ENCODE measurements around the gene CTNNBL1. TPM values are rescaled to one million over a fixed set of nuclear protein-coding genes. Genes with fewer than 3 reads are reported as not detected.

Gene CTNNBL1
- total RNA-seq, 4 donors from 2014 or later = 24.2 to 34.9 (median 31.6) TPM

- ATAC-seq (ENCODE audit: low FRiP score) (no peak), DNase-seq (ENCODE audit: low spot score) (no peak)
- no peak for TF ChIP-seq CTCF (IDR thresholded peaks at IDR 0.05)
Observed at GRCh38 chr20:37816003-37816402, 122.2 kb downstream of the CTNNBL1 start.

GRCh38 chr20:37816726-37817125 lies 122.9 kb downstream of the CTNNBL1 start:
- no peak for TF ChIP-seq CTCF (IDR thresholded peaks at IDR 0.05)
- ATAC-seq (ENCODE audit: low FRiP score) (no peak), DNase-seq (ENCODE audit: low spot score) (no peak)

GRCh38 chr20:37821696-37822095 lies 127.9 kb downstream of the CTNNBL1 start:
- ATAC-seq (ENCODE audit: low FRiP score) (no peak), DNase-seq (ENCODE audit: low spot score) (no peak)
- no peak for TF ChIP-seq CTCF (IDR thresholded peaks at IDR 0.05)

- TF ChIP-seq CTCF (IDR thresholded peaks at IDR 0.05) = no peak
- ATAC-seq (ENCODE audit: low FRiP score) (no peak), DNase-seq (ENCODE audit: low spot score) (no peak)
Observed at GRCh38 chr20:37822141-37822601, 128.3 kb downstream of the CTNNBL1 start.

GRCh38 chr20:37823296-37823980 lies 129.6 kb downstream of the CTNNBL1 start:
- DNase-seq (ENCODE audit: low spot score) (no peak), ATAC-seq (ENCODE audit: low FRiP score) (no peak)
- TF ChIP-seq CTCF (IDR thresholded peaks at IDR 0.05) = no peak

GRCh38 chr20:37827605-37828004 lies 133.8 kb downstream of the CTNNBL1 start:
- ATAC-seq (ENCODE audit: low FRiP score) = no peak
- no peak for TF ChIP-seq CTCF (IDR thresholded peaks at IDR 0.05)

GRCh38 chr20:37828684-37829083 lies 134.9 kb downstream of the CTNNBL1 start:
- TF ChIP-seq CTCF (IDR thresholded peaks at IDR 0.05) = no peak
- DNase-seq (ENCODE audit: low spot score) (no peak), ATAC-seq (ENCODE audit: low FRiP score) (no peak)

More at GRCh38 chr20:37827605-37828004, 133.8 kb downstream of the CTNNBL1 start:
- no peak for DNase-seq (ENCODE audit: low spot score)
